ENCODE results near the gene DMD. TPM values are rescaled to one million over a fixed set of nuclear protein-coding genes. Genes with fewer than 3 reads are reported as not detected.

The DMD gene
- total and polyA plus RNA-seq, 2 of the 8 experiments (the other 6 are each of a cell fraction or from before 2014, with no cell fraction given): 4.8 to 7.4 TPM

- TF ChIP-seq BCL11A (IDR thresholded peaks at IDR 0.05; ENCODE audit: low read depth in 2 of 2, low read length in 2 of 2) (no peak), JUND (IDR thresholded peaks at IDR 0.05; ENCODE audit: low read length) (no peak), JUN (IDR thresholded peaks at IDR 0.05; ENCODE audit: low read depth, low read length) (no peak), GTF2F1 (IDR thresholded peaks at IDR 0.05; ENCODE audit: borderline replicate concordance, low read depth, low read length) (no peak), RNF2 (IDR thresholded peaks at IDR 0.05; ENCODE audit: borderline replicate concordance, low read depth, low read length, missing control alignments, poor library complexity, severe bottlenecking) (no peak), E2F6 (IDR thresholded peaks at IDR 0.05) (no peak), KDM4A (IDR thresholded peaks at IDR 0.05; ENCODE audit: low read depth, low read length, severe bottlenecking) (no peak), CHD2 (IDR thresholded peaks at IDR 0.05; ENCODE audit: low read length) (no peak), TCF12 (IDR thresholded peaks at IDR 0.05; ENCODE audit: low read depth, low read length) (no peak), SUZ12 (IDR thresholded peaks at IDR 0.05; ENCODE audit: low read length) (no peak), USF2 (IDR thresholded peaks at IDR 0.05; ENCODE audit: low read length) (no peak), ATF3 (IDR thresholded peaks at IDR 0.05; ENCODE audit: insufficient read depth, low read depth, low read length) (no peak), CHD1 (IDR thresholded peaks at IDR 0.05; ENCODE audit: low read depth, low read length) (no peak), TBP (IDR thresholded peaks at IDR 0.05; ENCODE audit: low read depth, low read length) (no peak)
- no peak overlapping the region for H2AFZ ChIP-seq (ENCODE audit: low read length)
- H3K36me3 ChIP-seq (ENCODE audit: control insufficient read depth in 2 of 4, insufficient read depth in 4 of 4, low read length in 3 of 4): no peaks in the 10 kb centered on the region
- FAIRE-seq (no peak), DNase-seq (ENCODE audit: low read depth in 1 of 2, low spot score in 2 of 2) (no peak)
- no peak overlapping the region for H4K8ac ChIP-seq (ENCODE audit: extremely low read depth, insufficient read depth, low read length)
- H3K4me3 ChIP-seq (ENCODE audit: extremely low read depth in 1 of 4, insufficient read depth in 2 of 4, low read depth in 3 of 4, low read length in 4 of 4): no peak overlapping the region
- H3K9me3 ChIP-seq (ENCODE audit: insufficient read depth in 2 of 2, low read depth in 1 of 2, low read length in 1 of 2): no peaks in the 10 kb centered on the region
- no peaks in the 10 kb centered on the region for H3K79me2 ChIP-seq (ENCODE audit: control insufficient read depth in 1 of 2, insufficient read depth in 2 of 2, low read length in 2 of 2)
- no peaks in the 10 kb centered on the region for H3K27me3 ChIP-seq (replicated peaks in 1 of 4; ENCODE audit: control insufficient read depth in 3 of 4, extremely low read depth in 1 of 4, insufficient read depth in 3 of 4, low read length in 3 of 4)
- H3K9ac ChIP-seq (replicated peaks in 1 of 4; ENCODE audit: extremely low read depth in 1 of 4, low read depth in 3 of 4, low read length in 3 of 4): no peak overlapping the region
- no peak overlapping the region for H2BK120ac ChIP-seq (replicated peaks; ENCODE audit: low read depth, low read length)
- no peaks in the 10 kb centered on the region for H3K23me2 ChIP-seq (ENCODE audit: low read depth, low read length)
- H3K14ac ChIP-seq (ENCODE audit: insufficient read length): no peak overlapping the region
- H2BK15ac ChIP-seq (ENCODE audit: low read length): no peak overlapping the region
- no peak overlapping the region for H3K23ac ChIP-seq (ENCODE audit: insufficient read length)
- no peak overlapping the region for H4K91ac ChIP-seq (replicated peaks; ENCODE audit: insufficient read length, low read length)
- H3K4ac ChIP-seq (replicated peaks; ENCODE audit: insufficient read length, low read depth, low read length): no peak overlapping the region
- H3K56ac ChIP-seq (replicated peaks; ENCODE audit: insufficient read length, low read depth, low read length): no peak overlapping the region
- H4K20me1 ChIP-seq (replicated peaks in 1 of 2; ENCODE audit: control insufficient read depth in 1 of 2, insufficient read depth in 2 of 2, low read length in 2 of 2): no peaks in the 10 kb centered on the region
- no peak overlapping the region for H3K4me2 ChIP-seq (ENCODE audit: insufficient read depth in 1 of 2, low read depth in 2 of 2, low read length in 2 of 2)
- no peaks in the 10 kb centered on the region for H3K4me1 ChIP-seq (replicated peaks in 1 of 4; ENCODE audit: control insufficient read depth in 3 of 4, insufficient read depth in 4 of 4, low read length in 3 of 4)
- H3K79me1 ChIP-seq (ENCODE audit: low read depth, low read length): no peaks in the 10 kb centered on the region
- H2BK20ac ChIP-seq (ENCODE audit: low read length): no peak overlapping the region
- no peak overlapping the region for H3K27ac ChIP-seq (ENCODE audit: low read depth, low read length)
- ChIA-PET POLR2A (ENCODE audit: partially characterized antibody) (no interaction called here), CTCF (ENCODE audit: partially characterized antibody) (no interaction called here)
- no peak overlapping the region for H4K5ac ChIP-seq (ENCODE audit: insufficient read length, low read depth, low read length)
- no peak overlapping the region for H2BK5ac ChIP-seq (ENCODE audit: low read depth, low read length)
- H3K18ac ChIP-seq (ENCODE audit: extremely low read depth, low read length): no peak overlapping the region
- H2BK12ac ChIP-seq (ENCODE audit: low read depth, low read length): no peak overlapping the region
- H2AK5ac ChIP-seq (ENCODE audit: low read depth, low read length): no peak overlapping the region
Observed at GRCh38 chrX:33161829-33162228, 49.5 kb downstream of the DMD start.

All from H1 (cell line).